DOHH2 (cell line): ENCODE data around the gene TNRC6B.

Source experiments
- H3F3A ChIP-seq: fragments of 200-600 bp; sonication (generic), shearing (Covaris generic); 2 replicates; pipeline ENCODE4 v1.6.0; 2016; ENCODE audit warnings: antibody characterized with exemption, mild to moderate bottlenecking; ENCODE audit not compliant: control insufficient read depth, insufficient read depth
- H3K27ac ChIP-seq: fragments of 200-600 bp; sonication (generic); 2 replicates; pipeline ENCODE4 v1.5.1; 2014; ENCODE audit warnings: low read depth, mild to moderate bottlenecking, low read length, moderate library complexity
- H3K27me3 ChIP-seq: fragments of 200-600 bp; sonication (generic); 2 replicates; pipeline ENCODE4 v1.6.1; 2014; ENCODE audit warnings: mild to moderate bottlenecking, low read length, mixed read lengths; ENCODE audit not compliant: control insufficient read depth
- H3K36me3 ChIP-seq: fragments of 200-600 bp; sonication (generic); 2 replicates; pipeline ENCODE4 v1.6.1; 2014; ENCODE audit warnings: mild to moderate bottlenecking, low read length, moderate library complexity, mixed read lengths; ENCODE audit not compliant: control insufficient read depth
- H3K4me1 ChIP-seq: fragments of 200-600 bp; sonication (generic); 2 replicates; pipeline ENCODE4 v1.6.1; 2014; ENCODE audit warnings: mild to moderate bottlenecking, low read length, mixed read lengths; ENCODE audit not compliant: control insufficient read depth
- H3K4me2 ChIP-seq: fragments of 200-600 bp; sonication (generic); 2 replicates; pipeline ENCODE4 v1.6.0; 2014; ENCODE audit warnings: mild to moderate bottlenecking, low read length, moderate library complexity
- H3K4me3 ChIP-seq: fragments of 200-600 bp; sonication (generic); 2 replicates; pipeline ENCODE4 v1.5.1; 2014; ENCODE audit warnings: mild to moderate bottlenecking, low read length, mixed read lengths
- H3K79me2 ChIP-seq: fragments of 200-600 bp; sonication (generic); 2 replicates; pipeline ENCODE4 v1.6.1; 2014; ENCODE audit warnings: mild to moderate bottlenecking, low read length, mixed read lengths; ENCODE audit not compliant: control insufficient read depth
- H3K9me2 ChIP-seq: fragments of 200-600 bp; sonication (generic); replicated peaks from 2 replicates; pipeline ENCODE4 v1.6.1; 2014; ENCODE audit warnings: mild to moderate bottlenecking, low read length, mixed read lengths; ENCODE audit not compliant: control insufficient read depth
- H3K9me3 ChIP-seq: fragments of 200-600 bp; sonication (generic); 2 replicates; pipeline ENCODE4 v1.6.1; 2014; ENCODE audit warnings: antibody characterized with exemption, low read length, mixed read lengths; ENCODE audit not compliant: control insufficient read depth, insufficient read depth
- H4K20me1 ChIP-seq: fragments of 200-600 bp; sonication (generic); 2 replicates; pipeline ENCODE4 v1.6.0; 2014; ENCODE audit warnings: low read depth, mild to moderate bottlenecking, antibody characterized with exemption, low read length, moderate library complexity; ENCODE audit not compliant: control insufficient read depth, insufficient read depth
- EZH2phosphoT487 ChIP-seq: fragments of 200-600 bp; sonication (generic); IDR thresholded peaks from 2 replicates; pipeline ENCODE4 v1.6.1; 2017; ENCODE audit warnings: borderline replicate concordance, mild to moderate bottlenecking, antibody characterized with exemption, low read length, moderate library complexity, mixed read lengths
- TF ChIP-seq, protein P1 (sequence below): fragments of 200-600 bp; sonication (generic); IDR thresholded peaks from one replicate; pipeline ENCODE4 v1.5.1; 2014; ENCODE audit warnings: antibody characterized with exemption, mild to moderate bottlenecking, low read depth, low read length; ENCODE audit not compliant: poor library complexity, severe bottlenecking

The TNRC6B gene

DNA sequence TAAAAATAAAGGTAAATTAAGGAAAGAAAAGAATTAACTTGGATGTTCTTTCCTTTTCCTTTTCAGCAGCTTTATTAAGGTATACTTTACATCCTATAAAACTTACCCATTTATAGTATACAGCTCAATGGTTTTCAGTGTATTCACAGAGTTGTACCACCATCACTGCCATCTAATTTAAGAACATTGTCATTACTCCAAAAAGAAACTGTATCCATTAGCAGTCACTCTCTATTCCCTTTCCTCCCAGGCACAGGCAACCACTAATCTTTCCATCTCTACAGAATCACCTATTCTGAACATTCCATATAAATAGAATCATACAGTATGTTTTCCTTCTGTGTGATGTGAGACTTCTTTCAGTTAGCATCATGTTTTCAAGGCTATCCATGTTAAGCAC, 38.9 kb upstream of the TNRC6B start:
- Histone ChIP-seq H3K79me2 (no peaks in the 10 kb centered on the region), H3K4me1 (no peaks in the 10 kb centered on the region), H3F3A (no peaks in the 10 kb centered on the region), H3K9me2 (no peaks in the 10 kb centered on the region), H3K4me3 (no peak overlapping the region), H3K27me3 (no peaks in the 10 kb centered on the region), H3K9me3 (no peaks in the 10 kb centered on the region), H3K4me2 (no peak overlapping the region), H3K27ac (no peak overlapping the region), H3K36me3 (no peaks in the 10 kb centered on the region), H4K20me1 (no peaks in the 10 kb centered on the region)
- TF ChIP-seq, protein P1, sequence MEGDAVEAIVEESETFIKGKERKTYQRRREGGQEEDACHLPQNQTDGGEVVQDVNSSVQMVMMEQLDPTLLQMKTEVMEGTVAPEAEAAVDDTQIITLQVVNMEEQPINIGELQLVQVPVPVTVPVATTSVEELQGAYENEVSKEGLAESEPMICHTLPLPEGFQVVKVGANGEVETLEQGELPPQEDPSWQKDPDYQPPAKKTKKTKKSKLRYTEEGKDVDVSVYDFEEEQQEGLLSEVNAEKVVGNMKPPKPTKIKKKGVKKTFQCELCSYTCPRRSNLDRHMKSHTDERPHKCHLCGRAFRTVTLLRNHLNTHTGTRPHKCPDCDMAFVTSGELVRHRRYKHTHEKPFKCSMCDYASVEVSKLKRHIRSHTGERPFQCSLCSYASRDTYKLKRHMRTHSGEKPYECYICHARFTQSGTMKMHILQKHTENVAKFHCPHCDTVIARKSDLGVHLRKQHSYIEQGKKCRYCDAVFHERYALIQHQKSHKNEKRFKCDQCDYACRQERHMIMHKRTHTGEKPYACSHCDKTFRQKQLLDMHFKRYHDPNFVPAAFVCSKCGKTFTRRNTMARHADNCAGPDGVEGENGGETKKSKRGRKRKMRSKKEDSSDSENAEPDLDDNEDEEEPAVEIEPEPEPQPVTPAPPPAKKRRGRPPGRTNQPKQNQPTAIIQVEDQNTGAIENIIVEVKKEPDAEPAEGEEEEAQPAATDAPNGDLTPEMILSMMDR = no peak
- TF ChIP-seq EZH2phosphoT487 = no peak

DNA sequence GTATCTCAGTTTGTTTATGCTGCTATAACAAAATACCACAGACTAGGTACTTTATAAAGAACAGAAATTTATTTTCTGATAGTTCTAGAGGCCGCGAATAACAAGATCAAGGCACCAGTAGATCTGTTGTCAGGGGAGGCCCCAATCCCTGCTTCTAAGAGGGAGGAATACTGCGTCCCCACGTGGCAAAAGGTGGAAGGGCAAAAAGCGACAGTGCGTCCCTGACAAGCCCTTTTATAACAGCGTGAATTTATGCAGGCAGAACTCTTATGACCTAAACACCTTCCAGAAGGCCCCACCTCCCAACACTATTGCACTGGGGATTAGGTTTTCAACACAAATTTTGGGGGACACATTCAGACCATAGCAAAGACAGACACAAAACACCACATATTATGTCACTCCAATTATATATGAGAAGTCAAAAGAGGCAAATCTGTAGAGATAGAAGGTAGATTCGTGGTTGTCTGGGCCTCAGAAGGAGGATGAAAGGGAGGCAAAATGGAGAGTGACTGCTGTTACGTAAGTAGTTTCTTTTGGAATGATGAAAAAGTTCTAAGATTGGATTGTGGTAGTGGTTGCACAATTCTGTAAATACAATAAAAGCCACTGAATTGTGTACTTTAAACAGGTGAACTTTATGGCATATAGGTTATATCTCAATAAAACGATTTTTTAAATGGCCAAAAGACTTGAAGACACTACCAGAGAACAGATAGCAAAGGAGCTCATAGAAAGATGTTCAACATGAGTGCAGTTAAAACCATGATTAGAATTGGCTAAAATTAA, 30.1 kb upstream of the TNRC6B start:
- H3K9me2 ChIP-seq = no peaks in the 10 kb centered on the region
- no peaks in the 10 kb centered on the region for H3K27me3 ChIP-seq
- no peaks in the 10 kb centered on the region for H3K4me1 ChIP-seq

DNA sequence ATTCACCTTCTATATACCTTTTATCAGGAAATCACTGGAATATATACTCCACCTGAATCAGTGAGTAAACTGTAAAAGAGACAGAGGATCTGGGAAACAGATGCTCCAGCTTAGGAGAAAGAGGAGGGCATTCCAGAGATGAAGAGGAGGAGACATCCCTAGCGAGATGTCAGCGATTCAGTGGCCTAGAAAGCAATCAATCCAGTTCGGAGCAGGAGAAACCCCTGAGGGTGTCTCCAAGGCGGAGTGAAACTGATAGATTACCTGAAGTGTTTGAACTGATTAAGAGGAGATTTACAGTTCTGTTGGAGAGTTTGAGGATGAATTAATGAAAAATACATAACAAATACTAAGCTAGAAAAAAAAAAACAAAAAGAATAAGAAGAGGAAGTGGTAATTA, 24.5 kb upstream of the TNRC6B start:
- Histone ChIP-seq H4K20me1 (no peaks in the 10 kb centered on the region), H3K36me3 (peaks cover 3% of the 10 kb centered on the region), H3K9me2 (no peaks in the 10 kb centered on the region), H3K4me3 (no peak overlapping the region), H3K79me2 (no peaks in the 10 kb centered on the region), H3F3A (0 out of 2 replicates have a peak, but pooled peaks cover 3% of the 10 kb centered on the region), H3K27me3 (no peaks in the 10 kb centered on the region), H3K27ac (no peak overlapping the region), H3K4me2 (no peak overlapping the region), H3K9me3 (no peaks in the 10 kb centered on the region), H3K4me1 (peaks cover 7% of the 10 kb centered on the region)
- no peak for TF ChIP-seq EZH2phosphoT487
- TF ChIP-seq, protein P1 = no peak

More for the DNA sequence above, 30.1 kb upstream of the TNRC6B start:
- TF ChIP-seq, protein P1 = no peak
- no peak for TF ChIP-seq EZH2phosphoT487
- 0 out of 2 replicates have a peak, but pooled peaks cover 3% of the 10 kb centered on the region for H3F3A ChIP-seq
- no peaks in the 10 kb centered on the region for H3K79me2 ChIP-seq
- no peaks in the 10 kb centered on the region for H4K20me1 ChIP-seq
- no peaks in the 10 kb centered on the region for H3K9me3 ChIP-seq
- no peak overlapping the region for H3K27ac ChIP-seq
- H3K36me3 ChIP-seq = no peaks in the 10 kb centered on the region
- H3K4me3 ChIP-seq = no peak overlapping the region
- H3K4me2 ChIP-seq = no peak overlapping the region
